ENCODE data around the gene PTRHD1. TPM values are rescaled to one million over a fixed set of nuclear protein-coding genes. Genes with fewer than 3 reads are reported as not detected.

PTRHD1 gene
- total RNA-seq, 1 experiment from 2014 or later, result 23.6 TPM

DNA sequence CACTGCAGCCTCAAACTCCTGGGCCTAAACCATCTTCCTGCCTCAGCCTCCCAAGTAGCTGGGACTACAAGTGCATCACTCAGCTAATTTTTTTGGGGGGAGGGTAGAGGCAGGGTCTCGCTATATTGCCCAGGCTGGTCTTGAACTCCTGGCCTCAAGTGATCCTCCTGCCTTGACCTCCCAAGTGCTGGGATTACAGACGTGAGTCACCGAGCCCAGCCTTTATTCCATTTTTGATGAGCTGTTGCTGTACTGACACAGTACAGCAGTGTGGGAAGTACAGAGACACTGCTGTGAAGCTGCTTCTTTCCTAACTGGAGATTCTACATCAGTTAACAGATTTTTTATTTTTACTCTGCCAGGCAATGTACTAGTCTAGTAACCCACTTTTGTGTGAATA is 18.8 kb downstream of the PTRHD1 start:
- Histone ChIP-seq H3K9me3 (ENCODE audit: insufficient read depth, low read depth) (no peaks in the 10 kb centered on the region), H3K4me2 (no peak overlapping the region), H3K9me2 (ENCODE audit: insufficient read depth) (no peaks in the 10 kb centered on the region), H3F3A (ENCODE audit: insufficient read depth, low read depth) (no peaks in the 10 kb centered on the region), H4K20me1 (ENCODE audit: insufficient read depth) (no peaks in the 10 kb centered on the region), H3K4me3 (no peak overlapping the region), H3K4me1 (replicated peaks; ENCODE audit: insufficient read depth) (peaks cover 9% of the 10 kb centered on the region), H3K36me3 (ENCODE audit: low read depth) (no peaks in the 10 kb centered on the region), H2AFZ (no peak overlapping the region), H3K27ac (no peak overlapping the region), H3K79me2 (ENCODE audit: low read depth) (no peaks in the 10 kb centered on the region), H3K27me3 (ENCODE audit: insufficient read depth, low read depth) (no peaks in the 10 kb centered on the region)
- TF ChIP-seq EZH2 (IDR thresholded peaks at IDR 0.05; ENCODE audit: low read depth), result no peak
- TF ChIP-seq CTCF (conservative IDR thresholded peaks at IDR 0.05), result no peak
- DNase-seq, result no peak
- no TSS peak for BruUV-seq (replicated peaks)
- ChIA-PET CTCF (no interaction called here), POLR2A (ENCODE audit: unreplicated experiment) (no interaction called here)
- intact Hi-C loops (cut with micrococcal nuclease; ENCODE audit: unreplicated experiment), result no loop called here

- H3K4me1 ChIP-seq (replicated peaks; ENCODE audit: insufficient read depth), result no peaks in the 10 kb centered on the region
- no peaks in the 10 kb centered on the region for H3K79me2 ChIP-seq (ENCODE audit: low read depth)
- H3K4me3 ChIP-seq, result no peak overlapping the region
- no TSS peak for BruUV-seq (replicated peaks)
- H3K36me3 ChIP-seq (ENCODE audit: low read depth), result no peaks in the 10 kb centered on the region
- no peaks in the 10 kb centered on the region for H3K27me3 ChIP-seq (ENCODE audit: insufficient read depth, low read depth)
- no peaks in the 10 kb centered on the region for H3K9me2 ChIP-seq (ENCODE audit: insufficient read depth)
- no peak overlapping the region for H3K27ac ChIP-seq
- no peak for DNase-seq
- ChIA-PET CTCF (no interaction called here), POLR2A (ENCODE audit: unreplicated experiment) (no interaction called here)
- no peak overlapping the region for H3K4me2 ChIP-seq
- H4K20me1 ChIP-seq (ENCODE audit: insufficient read depth), result no peaks in the 10 kb centered on the region
- no peak for TF ChIP-seq EZH2 (IDR thresholded peaks at IDR 0.05; ENCODE audit: low read depth)
- TF ChIP-seq CTCF (conservative IDR thresholded peaks at IDR 0.05), result no peak
- no peak overlapping the region for H2AFZ ChIP-seq
- H3F3A ChIP-seq (ENCODE audit: insufficient read depth, low read depth), result no peaks in the 10 kb centered on the region
- H3K9me3 ChIP-seq (ENCODE audit: insufficient read depth, low read depth), result no peaks in the 10 kb centered on the region
- intact Hi-C loops (cut with micrococcal nuclease; ENCODE audit: unreplicated experiment), result no loop called here
Measured at GRCh38 chr2:24771764-24772586, 21.2 kb downstream of the PTRHD1 start.

DNA sequence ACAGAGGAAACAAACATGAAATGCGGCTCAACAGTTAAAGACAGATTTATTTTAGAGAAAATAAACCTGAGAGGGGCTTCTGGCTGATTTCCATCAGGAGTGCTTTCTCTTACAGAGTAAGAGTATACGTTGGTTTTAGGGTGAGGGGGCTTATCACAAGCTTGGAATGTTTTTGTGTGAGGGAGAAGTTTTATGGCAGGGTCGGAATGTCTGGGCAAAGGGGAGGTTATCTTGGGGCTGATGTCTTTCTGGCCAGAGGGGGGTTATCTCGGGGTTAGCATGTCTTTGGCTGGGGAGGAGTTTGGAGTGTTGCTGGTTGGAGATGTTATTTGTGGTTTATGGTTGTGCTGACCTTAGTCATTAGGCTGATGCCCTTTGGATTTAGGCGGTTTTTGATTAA is 22.1 kb downstream of the PTRHD1 start:
- Histone ChIP-seq H3K79me2 (ENCODE audit: low read depth) (no peaks in the 10 kb centered on the region), H3K9me3 (ENCODE audit: insufficient read depth, low read depth) (no peaks in the 10 kb centered on the region), H3K9me2 (ENCODE audit: insufficient read depth) (no peaks in the 10 kb centered on the region), H2AFZ (no peak overlapping the region), H3K4me3 (no peak overlapping the region), H3K27ac (no peak overlapping the region), H3F3A (ENCODE audit: insufficient read depth, low read depth) (no peaks in the 10 kb centered on the region), H3K4me2 (no peak overlapping the region), H4K20me1 (ENCODE audit: insufficient read depth) (no peaks in the 10 kb centered on the region), H3K36me3 (ENCODE audit: low read depth) (no peaks in the 10 kb centered on the region), H3K27me3 (ENCODE audit: insufficient read depth, low read depth) (no peaks in the 10 kb centered on the region), H3K4me1 (replicated peaks; ENCODE audit: insufficient read depth) (no peaks in the 10 kb centered on the region)
- CTCF ChIA-PET, result no interaction called here
- BruUV-seq (replicated peaks), result no TSS peak
- no peak for DNase-seq
- POLR2A ChIA-PET (ENCODE audit: unreplicated experiment), result no interaction called here
- intact Hi-C loops (cut with micrococcal nuclease; ENCODE audit: unreplicated experiment), result no loop called here
- TF ChIP-seq CTCF (conservative IDR thresholded peaks at IDR 0.05) (no peak), EZH2 (IDR thresholded peaks at IDR 0.05; ENCODE audit: low read depth) (no peak)
